ENCODE data around the gene BTAF1. TPM values are rescaled to one million over a fixed set of nuclear protein-coding genes. Genes with fewer than 3 reads are reported as not detected.

Gene BTAF1
- total RNA-seq, 1 donor from 2014 or later, result 29.2 TPM

DNA sequence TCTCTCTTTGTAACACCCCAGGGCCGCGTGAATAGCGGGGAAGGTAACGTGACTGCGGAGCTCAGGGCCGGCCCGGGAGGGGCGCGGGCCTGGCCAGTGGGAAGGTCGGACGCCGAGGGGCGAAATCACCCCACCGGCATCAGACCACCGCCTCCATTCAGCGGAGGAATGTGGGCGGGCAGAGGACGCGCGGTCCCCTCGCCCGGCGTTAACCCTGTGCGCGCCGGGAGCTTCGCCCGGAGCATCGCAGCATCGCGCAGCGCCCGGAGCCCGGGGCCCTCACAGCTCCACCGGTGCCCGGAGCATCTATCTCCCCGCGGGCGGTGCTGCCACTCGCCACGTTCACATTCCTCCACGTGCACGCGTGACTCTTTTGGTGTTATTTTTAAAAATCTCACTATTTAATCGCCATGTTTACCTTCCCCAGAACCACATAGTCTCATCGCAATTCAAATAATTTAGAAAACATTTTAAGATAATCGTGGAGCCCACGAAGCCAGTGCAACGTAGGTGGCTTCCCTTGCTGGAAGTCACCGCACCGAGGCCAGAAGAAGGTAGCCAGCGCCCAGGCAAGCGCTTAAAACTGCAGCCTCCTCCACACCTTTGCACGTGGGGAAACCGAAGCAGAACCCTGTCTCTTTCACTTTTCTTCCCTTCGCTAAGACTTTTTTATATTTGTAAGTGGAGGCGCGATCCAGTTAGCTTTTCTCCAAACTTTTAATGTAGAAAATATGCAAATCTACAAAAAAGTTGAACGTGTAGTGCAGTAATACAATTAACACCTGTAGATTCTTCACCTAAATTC lies 36.1 kb upstream of the BTAF1 start:
- no peaks in the 10 kb centered on the region for H3K27me3 ChIP-seq (ENCODE audit: insufficient read depth, low read length)
- H3K4me2 ChIP-seq (ENCODE audit: low read length), result peak overlapping the region; percentile 94
- H3K27ac Mint-ChIP-seq (ENCODE audit: unreplicated experiment), result peak overlapping the region; percentile 58
- H2AFZ ChIP-seq (ENCODE audit: low read depth, low read length), result peak overlapping the region; percentile 91
- H3K4me3 ChIP-seq (ENCODE audit: insufficient read depth, low read depth, low read length), result peak overlapping the region; percentile 71
- H3K9ac ChIP-seq (ENCODE audit: low read length), result peak overlapping the region; percentile 67
- FAIRE-seq (no peak), DNase-seq (ENCODE audit: low read depth) (peak; percentile 58)
- no peaks in the 10 kb centered on the region for H3K9me3 Mint-ChIP-seq (ENCODE audit: unreplicated experiment)
- no peaks in the 10 kb centered on the region for H3K36me3 Mint-ChIP-seq (ENCODE audit: low read depth, unreplicated experiment)
- H3K36me3 ChIP-seq (ENCODE audit: insufficient read depth, low read length), result no peaks in the 10 kb centered on the region
- H3K4me3 Mint-ChIP-seq (ENCODE audit: unreplicated experiment), result peak overlapping the region; percentile 92
- no peaks in the 10 kb centered on the region for H3K79me2 ChIP-seq (ENCODE audit: insufficient read depth, low read length)
- TF ChIP-seq, protein P1, sequence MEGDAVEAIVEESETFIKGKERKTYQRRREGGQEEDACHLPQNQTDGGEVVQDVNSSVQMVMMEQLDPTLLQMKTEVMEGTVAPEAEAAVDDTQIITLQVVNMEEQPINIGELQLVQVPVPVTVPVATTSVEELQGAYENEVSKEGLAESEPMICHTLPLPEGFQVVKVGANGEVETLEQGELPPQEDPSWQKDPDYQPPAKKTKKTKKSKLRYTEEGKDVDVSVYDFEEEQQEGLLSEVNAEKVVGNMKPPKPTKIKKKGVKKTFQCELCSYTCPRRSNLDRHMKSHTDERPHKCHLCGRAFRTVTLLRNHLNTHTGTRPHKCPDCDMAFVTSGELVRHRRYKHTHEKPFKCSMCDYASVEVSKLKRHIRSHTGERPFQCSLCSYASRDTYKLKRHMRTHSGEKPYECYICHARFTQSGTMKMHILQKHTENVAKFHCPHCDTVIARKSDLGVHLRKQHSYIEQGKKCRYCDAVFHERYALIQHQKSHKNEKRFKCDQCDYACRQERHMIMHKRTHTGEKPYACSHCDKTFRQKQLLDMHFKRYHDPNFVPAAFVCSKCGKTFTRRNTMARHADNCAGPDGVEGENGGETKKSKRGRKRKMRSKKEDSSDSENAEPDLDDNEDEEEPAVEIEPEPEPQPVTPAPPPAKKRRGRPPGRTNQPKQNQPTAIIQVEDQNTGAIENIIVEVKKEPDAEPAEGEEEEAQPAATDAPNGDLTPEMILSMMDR (IDR thresholded peaks at IDR 0.05; ENCODE audit: insufficient read depth, low read depth, low read length), result no peak
- TF ChIP-seq EZH2 (IDR thresholded peaks at IDR 0.05; ENCODE audit: insufficient read depth, low read length), result no peak
- H4K20me1 ChIP-seq (ENCODE audit: insufficient read depth, low read length), result no peaks in the 10 kb centered on the region
- peaks cover 13% of the 10 kb centered on the region for H3K4me1 Mint-ChIP-seq (ENCODE audit: low read depth, unreplicated experiment)
- no peak overlapping the region for H3K27ac ChIP-seq (ENCODE audit: low read depth, low read length)
- no peaks in the 10 kb centered on the region for H3K9me3 ChIP-seq (ENCODE audit: insufficient read depth, low read depth, low read length)
- H3K27me3 Mint-ChIP-seq (ENCODE audit: low read depth, unreplicated experiment), result no peaks in the 10 kb centered on the region
- H3K4me1 ChIP-seq (ENCODE audit: insufficient read depth, low read length), result peaks cover 18% of the 10 kb centered on the region

DNA sequence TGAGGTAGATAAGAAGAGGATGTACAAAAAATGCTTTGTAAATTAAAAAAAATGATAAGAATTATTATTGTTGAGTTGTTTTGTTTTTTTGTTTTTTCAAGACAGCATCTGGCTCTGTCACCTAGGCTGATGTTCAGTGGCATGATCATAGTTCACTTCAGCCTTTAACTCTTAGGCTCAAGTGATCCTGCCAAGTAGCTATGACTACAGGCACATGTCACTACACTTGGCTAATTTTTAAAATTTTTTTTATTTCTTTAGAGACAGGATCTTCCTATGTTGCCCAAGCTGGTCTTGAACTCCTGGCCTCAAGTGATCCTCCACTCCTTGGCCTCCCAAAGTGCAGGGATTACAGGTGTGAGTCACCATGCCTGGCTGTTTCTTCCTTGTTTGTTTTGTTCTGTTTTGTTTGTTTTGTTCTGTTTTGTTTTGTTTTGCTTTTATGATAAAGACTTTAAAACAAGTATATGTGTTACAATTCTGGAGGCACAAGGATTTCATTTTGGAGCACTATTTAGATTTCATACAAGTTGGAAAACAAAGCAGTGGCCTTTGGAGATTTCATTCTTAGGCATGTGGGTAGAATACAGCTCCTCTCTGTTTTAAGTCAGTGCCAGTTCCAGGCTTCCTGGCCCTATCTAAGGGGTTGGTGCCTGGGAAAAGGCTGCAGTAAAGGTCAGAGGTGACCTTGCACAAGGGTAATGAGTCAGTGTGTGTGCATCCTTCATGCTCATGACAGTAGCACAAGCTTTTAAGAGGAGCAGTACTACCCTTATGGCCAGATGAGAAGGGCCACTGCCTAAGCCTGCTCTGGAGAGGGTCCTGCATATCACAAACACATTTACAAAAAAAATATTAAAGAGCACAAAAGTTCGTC lies 32.2 kb upstream of the BTAF1 start:
- H3K4me2 ChIP-seq (ENCODE audit: low read length), result no peak overlapping the region
- DNase-seq (ENCODE audit: low read depth) (peak; percentile 25), FAIRE-seq (no peak)
- no peaks in the 10 kb centered on the region for H3K27me3 ChIP-seq (ENCODE audit: insufficient read depth, low read length)
- H3K79me2 ChIP-seq (ENCODE audit: insufficient read depth, low read length), result no peaks in the 10 kb centered on the region
- no peaks in the 10 kb centered on the region for H3K27me3 Mint-ChIP-seq (ENCODE audit: low read depth, unreplicated experiment)
- H3K27ac ChIP-seq (ENCODE audit: low read depth, low read length), result no peak overlapping the region
- H2AFZ ChIP-seq (ENCODE audit: low read depth, low read length), result no peak overlapping the region
- H3K36me3 Mint-ChIP-seq (ENCODE audit: low read depth, unreplicated experiment), result no peaks in the 10 kb centered on the region
- H3K9me3 ChIP-seq (ENCODE audit: insufficient read depth, low read depth, low read length), result no peaks in the 10 kb centered on the region
- H3K4me1 ChIP-seq (ENCODE audit: insufficient read depth, low read length), result peaks cover 5% of the 10 kb centered on the region
- H3K4me3 ChIP-seq (ENCODE audit: insufficient read depth, low read depth, low read length), result no peak overlapping the region
- H3K36me3 ChIP-seq (ENCODE audit: insufficient read depth, low read length), result no peaks in the 10 kb centered on the region
- no peaks in the 10 kb centered on the region for H4K20me1 ChIP-seq (ENCODE audit: insufficient read depth, low read length)
- TF ChIP-seq EZH2 (IDR thresholded peaks at IDR 0.05; ENCODE audit: insufficient read depth, low read length), result no peak
- TF ChIP-seq, protein P1 (IDR thresholded peaks at IDR 0.05; ENCODE audit: insufficient read depth, low read depth, low read length), result no peak
- no peak overlapping the region for H3K27ac Mint-ChIP-seq (ENCODE audit: unreplicated experiment)
- no peak overlapping the region for H3K9ac ChIP-seq (ENCODE audit: low read length)
- no peaks in the 10 kb centered on the region for H3K9me3 Mint-ChIP-seq (ENCODE audit: unreplicated experiment)
- no peak overlapping the region for H3K4me3 Mint-ChIP-seq (ENCODE audit: unreplicated experiment)
- peaks cover 8% of the 10 kb centered on the region for H3K4me1 Mint-ChIP-seq (ENCODE audit: low read depth, unreplicated experiment)

Data from astrocyte (in vitro differentiated cells and primary cell).